IPS-20b (cell line): ENCODE measurements around the gene ABTB1.

Experiments used
- H3K27ac ChIP-seq: one replicate; pipeline ENCODE4 v1.5.1; 2013; ENCODE audit warnings: low read length
- H3K27me3 ChIP-seq: 2 replicates; pipeline ENCODE4 v1.6.1; 2013; ENCODE audit warnings: mild to moderate bottlenecking, low read length, inconsistent platforms; ENCODE audit not compliant: insufficient read depth
- H3K36me3 ChIP-seq: 2 replicates; pipeline ENCODE4 v1.6.1; 2013; ENCODE audit warnings: low read depth, mild to moderate bottlenecking, inconsistent platforms, low read length, moderate library complexity; ENCODE audit not compliant: insufficient read depth
- H3K4me1 ChIP-seq: 2 replicates; pipeline ENCODE4 v1.6.1; 2013; ENCODE audit warnings: mild to moderate bottlenecking, control low read depth, inconsistent platforms, low read length, moderate library complexity; ENCODE audit not compliant: insufficient read depth
- H3K4me3 ChIP-seq: 2 replicates; pipeline ENCODE4 v1.5.1; 2013; ENCODE audit warnings: mild to moderate bottlenecking, low read length, inconsistent platforms
- H3K9ac ChIP-seq: 2 replicates; pipeline ENCODE4 v1.6.1; 2013; ENCODE audit warnings: low read depth, mild to moderate bottlenecking, inconsistent platforms, low read length, moderate library complexity
- H3K9me3 ChIP-seq: 2 replicates; pipeline ENCODE4 v1.6.1; 2013; ENCODE audit warnings: mild to moderate bottlenecking, low read depth, low read length, inconsistent platforms; ENCODE audit not compliant: insufficient read depth

ABTB1 gene

GRCh38 chr3:127712881-127713771 is 40.4 kb downstream of the ABTB1 start:
- peaks cover 6% of the 10 kb centered on the region; the same call in 1 of the 2 replicates for H3K4me1 ChIP-seq
- no peak overlapping the region for H3K4me3 ChIP-seq
- H3K27ac ChIP-seq: no peak overlapping the region
- H3K36me3 ChIP-seq: no peaks in the 10 kb centered on the region
- no peak overlapping the region for H3K9ac ChIP-seq
- H3K9me3 ChIP-seq: no peaks in the 10 kb centered on the region
- H3K27me3 ChIP-seq: peaks cover 10% of the 10 kb centered on the region; the same call in 1 of the 2 replicates

DNA sequence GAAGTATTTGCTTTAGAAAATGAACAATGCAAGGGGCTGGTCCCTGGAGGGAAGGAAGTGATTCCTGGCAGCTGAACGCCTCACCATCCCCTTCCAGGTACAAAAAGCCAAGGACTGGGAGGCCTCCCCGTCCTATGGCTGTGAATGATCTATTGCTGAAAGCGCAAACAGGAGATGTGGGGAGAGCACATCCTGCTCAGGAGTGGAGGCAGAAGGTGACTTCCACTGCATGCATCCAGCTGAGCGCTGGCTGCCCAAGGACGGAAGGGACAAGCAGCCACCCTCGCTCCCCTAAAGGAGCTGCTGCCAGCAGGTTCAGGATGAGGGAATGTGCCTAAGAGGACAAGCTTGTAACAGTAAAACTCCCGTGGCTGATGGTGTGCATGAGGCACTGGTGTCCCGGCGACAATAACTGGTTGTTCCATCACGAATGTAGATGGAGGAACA is 41.4 kb downstream of the ABTB1 start:
- Histone ChIP-seq H3K27me3 (peaks cover 10% of the 10 kb centered on the region; the same call in 1 of the 2 replicates), H3K9me3 (no peaks in the 10 kb centered on the region), H3K36me3 (no peaks in the 10 kb centered on the region), H3K27ac (no peak overlapping the region), H3K4me3 (no peak overlapping the region), H3K9ac (no peak overlapping the region), H3K4me1 (peaks cover 4% of the 10 kb centered on the region; the same call in 1 of the 2 replicates)

GRCh38 chr3:127714866-127715265 is 42.1 kb downstream of the ABTB1 start:
- Histone ChIP-seq H3K4me1 (peaks cover 4% of the 10 kb centered on the region; the same call in 1 of the 2 replicates), H3K9me3 (no peaks in the 10 kb centered on the region), H3K4me3 (no peak overlapping the region), H3K36me3 (no peaks in the 10 kb centered on the region), H3K9ac (no peak overlapping the region), H3K27ac (no peak overlapping the region), H3K27me3 (peaks cover 10% of the 10 kb centered on the region; the same call in 1 of the 2 replicates)

GRCh38 chr3:127715532-127715931 is 42.8 kb downstream of the ABTB1 start:
- H3K4me1 ChIP-seq: peaks cover 4% of the 10 kb centered on the region; the same call in 1 of the 2 replicates
- no peaks in the 10 kb centered on the region for H3K9me3 ChIP-seq
- H3K9ac ChIP-seq: no peak overlapping the region
- H3K27ac ChIP-seq: no peak overlapping the region
- H3K27me3 ChIP-seq: peaks cover 10% of the 10 kb centered on the region; the same call in 1 of the 2 replicates
- H3K4me3 ChIP-seq: no peak overlapping the region
- no peaks in the 10 kb centered on the region for H3K36me3 ChIP-seq

- H3K4me3 ChIP-seq: no peak overlapping the region
- H3K36me3 ChIP-seq: no peaks in the 10 kb centered on the region
- peaks cover 4% of the 10 kb centered on the region; the same call in 1 of the 2 replicates for H3K4me1 ChIP-seq
- no peak overlapping the region for H3K27ac ChIP-seq
- no peaks in the 10 kb centered on the region for H3K9me3 ChIP-seq
- no peak overlapping the region for H3K9ac ChIP-seq
- H3K27me3 ChIP-seq: peaks cover 10% of the 10 kb centered on the region; the same call in 1 of the 2 replicates
Measured at GRCh38 chr3:127716384-127716783, 43.6 kb downstream of the ABTB1 start.

GRCh38 chr3:127717357-127718244 is 44.8 kb downstream of the ABTB1 start:
- no peak overlapping the region for H3K4me3 ChIP-seq
- no peaks in the 10 kb centered on the region for H3K36me3 ChIP-seq
- no peak overlapping the region for H3K27ac ChIP-seq
- H3K9me3 ChIP-seq: no peaks in the 10 kb centered on the region
- peaks cover 7% of the 10 kb centered on the region; the same call in 1 of the 2 replicates for H3K4me1 ChIP-seq
- 0 out of 2 replicates have a peak, but pooled peaks cover 5% of the 10 kb centered on the region for H3K27me3 ChIP-seq
- H3K9ac ChIP-seq: no peak overlapping the region

GRCh38 chr3:127718245-127718915 is 45.6 kb downstream of the ABTB1 start:
- no peak overlapping the region for H3K4me3 ChIP-seq
- H3K4me1 ChIP-seq: peaks cover 10% of the 10 kb centered on the region; the same call in 1 of the 2 replicates
- no peak overlapping the region for H3K27ac ChIP-seq
- H3K36me3 ChIP-seq: no peaks in the 10 kb centered on the region
- 0 out of 2 replicates have a peak, but pooled peaks cover 4% of the 10 kb centered on the region for H3K27me3 ChIP-seq
- no peak overlapping the region for H3K9ac ChIP-seq
- H3K9me3 ChIP-seq: no peaks in the 10 kb centered on the region

DNA sequence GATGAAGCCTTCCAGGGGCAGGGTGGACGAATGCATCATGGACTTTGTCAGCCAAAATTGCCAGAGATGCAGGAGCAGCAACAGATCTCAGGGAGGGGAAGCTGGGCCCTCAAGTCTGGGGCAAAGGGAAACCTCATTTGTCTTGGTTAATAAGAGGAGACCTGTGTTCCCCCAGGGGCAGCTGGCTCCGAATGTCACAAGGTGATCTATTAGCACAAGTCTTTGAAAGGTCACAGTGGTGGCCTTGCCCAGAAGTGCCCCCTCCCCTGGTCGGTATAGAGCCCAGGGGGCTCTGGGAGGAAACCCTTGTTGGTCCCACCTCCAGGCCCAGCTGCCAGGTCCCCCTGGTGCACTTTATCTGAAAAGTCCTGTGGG is 46.2 kb downstream of the ABTB1 start:
- Histone ChIP-seq H3K4me1 (peaks cover 9% of the 10 kb centered on the region; the same call in 1 of the 2 replicates), H3K27me3 (0 out of 2 replicates have a peak, but pooled peaks cover 4% of the 10 kb centered on the region), H3K9ac (no peak overlapping the region), H3K4me3 (no peak overlapping the region), H3K27ac (no peak overlapping the region), H3K9me3 (no peaks in the 10 kb centered on the region), H3K36me3 (no peaks in the 10 kb centered on the region)

DNA sequence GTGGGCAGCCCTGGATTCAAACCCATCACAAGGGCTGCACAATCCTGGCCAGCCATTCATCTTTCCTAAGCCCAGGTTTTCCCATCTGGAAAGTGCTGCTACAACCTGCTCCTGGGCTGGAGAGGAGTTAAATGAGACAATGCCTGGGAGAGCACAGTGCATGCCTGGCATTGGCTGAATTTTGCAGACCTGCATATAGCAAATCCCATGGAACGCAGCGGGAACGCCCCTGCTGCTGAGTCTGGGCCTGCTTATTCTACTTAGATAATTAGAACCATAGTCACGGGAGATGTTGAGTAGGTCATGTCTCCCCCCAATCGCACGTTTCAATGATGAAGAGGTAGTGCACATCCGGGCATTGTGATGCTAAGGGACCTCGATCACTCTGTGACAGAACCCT is 46.6 kb downstream of the ABTB1 start:
- no peak overlapping the region for H3K27ac ChIP-seq
- H3K4me3 ChIP-seq: no peak overlapping the region
- H3K9ac ChIP-seq: no peak overlapping the region
- H3K9me3 ChIP-seq: no peaks in the 10 kb centered on the region
- peaks cover 6% of the 10 kb centered on the region; the same call in 1 of the 2 replicates for H3K4me1 ChIP-seq
- no peaks in the 10 kb centered on the region for H3K36me3 ChIP-seq
- H3K27me3 ChIP-seq: 0 out of 2 replicates have a peak, but pooled peaks cover 2% of the 10 kb centered on the region

GRCh38 chr3:127720161-127720823 is 47.5 kb downstream of the ABTB1 start:
- Histone ChIP-seq H3K27me3 (no peaks in the 10 kb centered on the region), H3K9me3 (no peaks in the 10 kb centered on the region), H3K4me3 (no peak overlapping the region), H3K4me1 (peaks cover 6% of the 10 kb centered on the region; the same call in 1 of the 2 replicates), H3K27ac (no peak overlapping the region), H3K9ac (no peak overlapping the region), H3K36me3 (no peaks in the 10 kb centered on the region)
